Sigmoid colon (tissue), 7 donors: Measurements from ENCODE around the gene TCF7L2. TPM values are rescaled to one million over a fixed set of nuclear protein-coding genes. Genes with fewer than 3 reads are reported as not detected.
"Not testable (repeated sequence)": the region's sequence is repeated elsewhere in the genome, so short reads cannot be mapped to it uniquely, and the experiment has no call there.

Source experiments
- DNase-seq: peaks from one replicate; pipeline ENCODE4 v3.0.0-alpha.2; 2019
- H3K27ac ChIP-seq, 4 donors: fragments of 200-600 bp; sonication (generic); one replicate each; pipeline ENCODE4 v1.5.1; 2016 to 2019; ENCODE audit warnings: mild to moderate bottlenecking in 1 of 4
- H3K27me3 ChIP-seq, 3 donors: fragments of 200-600 bp; sonication (generic); one replicate each; pipeline ENCODE4 v1.5.1; 2019; ENCODE audit warnings: mild to moderate bottlenecking in 1 of 3
- H3K36me3 ChIP-seq, 4 donors: fragments of 200-600 bp; sonication (generic); one replicate each; pipeline ENCODE4 v1.5.1; 2016 to 2019
- H3K4me1 ChIP-seq, 4 donors: fragments of 200-600 bp; sonication (generic); one replicate each; pipeline ENCODE4 v1.5.1; 2017 to 2019
- H3K4me3 ChIP-seq, 4 donors: fragments of 200-600 bp; sonication (generic); one replicate each; pipeline ENCODE4 v1.5.1; 2017 to 2019; ENCODE audit warnings: mild to moderate bottlenecking in 2 of 4, moderate library complexity in 1 of 4
- H3K9me3 ChIP-seq, 4 donors: fragments of 200-600 bp in 3 of 4; sonication (generic) in 3 of 4; one replicate each; pipeline versions ENCODE4 v1.5.1 to v1.6.1; 2013 to 2019
- CTCF ChIP-seq, 4 experiments: fragments of 450-650 bp in 3 of 4; fragments of 200-600 bp in 1 of 4; IDR thresholded peaks; one replicate each; pipeline ENCODE4 v1.5.1; 2016 to 2019; ENCODE audit warnings: antibody characterized with exemption in 4 of 4, mild to moderate bottlenecking in 3 of 4, moderate library complexity in 2 of 4
- EP300 ChIP-seq, 4 donors: sonication (generic); formaldehyde crosslinking; IDR thresholded peaks; one replicate each; pipeline ENCODE4 v1.6.1; 2017; ENCODE audit warnings: antibody characterized with exemption in 4 of 4
- POLR2A ChIP-seq, 2 donors: fragments of 450-650 bp; IDR thresholded peaks; one replicate each; pipeline ENCODE4 v1.6.1; 2016; ENCODE audit warnings: antibody characterized with exemption in 2 of 2, mild to moderate bottlenecking in 2 of 2, moderate library complexity in 2 of 2
- POLR2AphosphoS5 ChIP-seq, 4 donors: sonication (generic); formaldehyde crosslinking; IDR thresholded peaks; one replicate each; pipeline ENCODE4 v1.6.1; 2017; ENCODE audit warnings: antibody characterized with exemption in 4 of 4
- WGBS, 2 donors: extraction: QIAGEN DNeasy Blood & Tissue Kit; methylation state at CpG; one replicate each; pipeline ENCODE4 v1.1.7; 2013; 5-methylcytosine and 5-hydroxymethylcytosine counted together
- intact Hi-C: fragments of 100-400 bp; cut with DNase I; formaldehyde crosslinking; loops from one replicate; pipeline ENCODE4 v1.15.1; 2023
- polyA plus RNA-seq, 3 donors: library from polyadenylated mRNA; stranded (reverse); fragments of 200-250 nt; gene quantifications; one replicate each; pipeline ENCODE4 v1.2.3, GENCODE V29; 2013
- total RNA-seq, 4 donors: library from RNA; depleted of rRNA; stranded (reverse); fragments of >200 nt; gene quantifications; one replicate each; pipeline ENCODE4 v1.1.0, GENCODE V29; 2016
- donor health status: healthy with polysubstance abuse.
- donor health status: Bipolar disorder and iron deficiency.
- donor health status: healthy.

Gene TCF7L2
- total and polyA plus RNA-seq, 7 donors = 15.3 to 40.4 (median 30.0) TPM

- Histone ChIP-seq H3K27ac (peak overlapping the region in 2 of 4 donors; percentile 17 to 40), H3K9me3 (no peaks in the 10 kb centered on the region), H3K4me3 (no peak overlapping the region), H3K36me3 (no peaks in the 10 kb centered on the region), H3K4me1 (peaks cover 0 to 89% (median 88%) of the 10 kb centered on the region in 4 donors), H3K27me3 (no peaks in the 10 kb centered on the region)
- TF ChIP-seq POLR2AphosphoS5 (IDR thresholded peaks at IDR 0.05) = peak in 3 of 4 donors; percentile 18 to 41 (median 39)
- no peak for TF ChIP-seq POLR2A (IDR thresholded peaks at IDR 0.05)
- 83 to 86% methylated on average over 14 of the region's 14 CpGs for WGBS, 2 donors
- intact Hi-C loops = loop anchor here (5.0 kb wide), 1 partner anchor 44 kb away; no protein-coding TSS in a partner anchor
- DNase-seq = no peak
Measured at GRCh38 chr10:113063043-113063967, 113.3 kb downstream of the TCF7L2 start.

GRCh38 chr10:113064039-113064438 is 114.0 kb downstream of the TCF7L2 start:
- Histone ChIP-seq H3K4me3 (no peak overlapping the region), H3K4me1 (peaks cover 0 to 86% (median 83%) of the 10 kb centered on the region in 4 donors), H3K27me3 (no peaks in the 10 kb centered on the region), H3K27ac (peak overlapping the region in 2 of 4 donors; percentile 17 to 40), H3K36me3 (no peaks in the 10 kb centered on the region), H3K9me3 (no peaks in the 10 kb centered on the region)
- WGBS, 2 donors = 94 to 96% methylated on average over 5 of the region's 5 CpGs
- intact Hi-C loops = loop anchor here (5.0 kb wide), 1 partner anchor 43 kb away; no protein-coding TSS in a partner anchor
- DNase-seq = no peak
- no peak for TF ChIP-seq EP300 (IDR thresholded peaks at IDR 0.05)
- TF ChIP-seq CTCF (IDR thresholded peaks at IDR 0.05) = no peak
- TF ChIP-seq POLR2A (IDR thresholded peaks at IDR 0.05) = no peak
- no peak for TF ChIP-seq POLR2AphosphoS5 (IDR thresholded peaks at IDR 0.05)

DNA sequence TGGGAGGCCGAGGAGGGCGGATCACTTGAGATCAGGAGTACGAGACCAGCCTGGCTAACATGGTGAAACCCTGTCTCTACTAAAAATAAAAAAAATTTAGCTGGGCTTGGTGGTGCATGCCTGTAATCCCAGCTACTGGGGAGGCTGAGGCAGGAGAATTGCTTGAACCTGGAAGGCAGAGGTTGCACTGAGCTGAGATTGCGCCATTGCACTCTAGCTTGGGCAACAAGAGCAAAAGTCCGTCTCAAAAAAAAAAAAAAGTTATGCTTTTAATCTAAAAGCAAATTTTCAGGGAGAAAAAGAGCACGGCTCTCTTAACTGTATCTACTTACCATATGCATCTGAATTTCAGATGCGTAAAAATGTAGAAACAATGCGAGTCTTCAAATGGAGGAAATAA is 116.1 kb downstream of the TCF7L2 start:
- peak; percentile 40 for DNase-seq
- H3K4me3 ChIP-seq, intact Hi-C loops, H3K9me3 ChIP-seq, H3K27ac ChIP-seq, H3K27me3 ChIP-seq, H3K36me3 ChIP-seq: not testable (repeated sequence)
- peaks cover 0 to 77% (median 70%) of the 10 kb centered on the region in 4 donors for H3K4me1 ChIP-seq
- WGBS, 2 donors = 95 to 97% methylated on average over 8 of the region's 8 CpGs

GRCh38 chr10:113066561-113067312 is 116.7 kb downstream of the TCF7L2 start:
- peaks cover 0 to 77% (median 70%) of the 10 kb centered on the region in 4 donors for H3K4me1 ChIP-seq

GRCh38 chr10:113067501-113067900 is 117.5 kb downstream of the TCF7L2 start:
- WGBS, 2 donors = 78 to 79% methylated on average over 4 of the region's 4 CpGs
- Histone ChIP-seq H3K4me1 (peaks cover 0 to 76% (median 66%) of the 10 kb centered on the region in 4 donors), H3K36me3 (peaks cover 0 to 7% (median 3%) of the 10 kb centered on the region in 4 donors), H3K4me3 (no peak overlapping the region), H3K27ac (no peak overlapping the region), H3K9me3 (no peaks in the 10 kb centered on the region), H3K27me3 (no peaks in the 10 kb centered on the region)
- TF ChIP-seq CTCF (IDR thresholded peaks at IDR 0.05) = no peak
- no peak for TF ChIP-seq POLR2AphosphoS5 (IDR thresholded peaks at IDR 0.05)
- TF ChIP-seq POLR2A (IDR thresholded peaks at IDR 0.05) = no peak
- TF ChIP-seq EP300 (IDR thresholded peaks at IDR 0.05) = no peak
- peak; percentile 65 for DNase-seq
- intact Hi-C loops = no loop called here

More at GRCh38 chr10:113066561-113067312, 116.7 kb downstream of the TCF7L2 start:
- peak; percentile 7 for DNase-seq
- Histone ChIP-seq H3K9me3 (no peaks in the 10 kb centered on the region), H3K27me3 (no peaks in the 10 kb centered on the region), H3K36me3 (peaks cover 0 to 7% (median 3%) of the 10 kb centered on the region in 4 donors), H3K27ac (no peak overlapping the region), H3K4me3 (no peak overlapping the region)
- WGBS, 2 donors = 89 to 92% methylated on average over 6 of the region's 6 CpGs
- no peak for TF ChIP-seq POLR2A (IDR thresholded peaks at IDR 0.05)
- TF ChIP-seq POLR2AphosphoS5 (IDR thresholded peaks at IDR 0.05) = no peak
- no peak for TF ChIP-seq EP300 (IDR thresholded peaks at IDR 0.05)
- no peak for TF ChIP-seq CTCF (IDR thresholded peaks at IDR 0.05)
- intact Hi-C loops = no loop called here
